Measurements from ENCODE around the gene GEMIN2.
"Not testable (repeated sequence)": the region's sequence is repeated elsewhere in the genome, so short reads cannot be mapped to it uniquely, and the experiment has no call there.

The GEMIN2 gene

GRCh38 chr14:39176263-39177167 lies 62.4 kb downstream of the GEMIN2 start:
- no peak for DNase-seq

DNA sequence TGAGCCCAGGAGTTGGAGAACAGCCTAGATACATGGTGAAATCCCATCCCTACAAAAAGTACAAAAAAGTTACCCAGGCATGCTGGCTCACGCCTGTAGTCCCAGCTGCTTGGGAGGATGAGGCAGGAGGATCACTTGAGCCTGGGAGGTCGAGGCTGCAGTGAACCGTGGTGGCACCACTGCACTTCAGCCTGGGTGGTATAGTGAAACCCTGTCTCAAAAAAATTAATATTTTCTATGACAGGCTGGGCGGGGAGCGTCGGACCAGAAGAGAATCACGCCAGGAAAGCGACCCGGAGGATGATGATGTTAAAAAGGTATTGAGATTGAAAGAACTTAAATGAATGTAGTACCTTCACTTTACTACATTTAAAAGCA lies 63.0 kb downstream of the GEMIN2 start:
- no peak for DNase-seq

DNA sequence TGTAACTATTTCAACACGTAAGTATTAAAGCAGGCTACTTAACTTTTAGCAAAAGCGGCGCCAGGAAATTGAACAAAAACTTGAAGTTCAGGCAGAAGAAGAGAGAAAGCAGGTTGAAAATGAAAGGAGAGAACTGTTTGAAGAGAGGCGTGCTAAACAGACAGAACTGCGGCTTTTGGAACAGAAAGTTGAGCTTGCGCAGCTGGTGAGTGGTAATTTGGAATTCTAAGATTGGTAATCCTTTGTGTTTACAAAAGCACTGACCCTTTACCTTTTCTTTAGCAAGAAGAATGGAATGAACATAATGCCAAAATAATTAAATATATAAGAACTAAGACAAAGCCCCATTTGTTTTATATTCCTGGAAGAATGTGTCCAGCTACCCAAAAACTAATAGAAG lies 64.9 kb downstream of the GEMIN2 start:
- no peak for DNase-seq

DNA sequence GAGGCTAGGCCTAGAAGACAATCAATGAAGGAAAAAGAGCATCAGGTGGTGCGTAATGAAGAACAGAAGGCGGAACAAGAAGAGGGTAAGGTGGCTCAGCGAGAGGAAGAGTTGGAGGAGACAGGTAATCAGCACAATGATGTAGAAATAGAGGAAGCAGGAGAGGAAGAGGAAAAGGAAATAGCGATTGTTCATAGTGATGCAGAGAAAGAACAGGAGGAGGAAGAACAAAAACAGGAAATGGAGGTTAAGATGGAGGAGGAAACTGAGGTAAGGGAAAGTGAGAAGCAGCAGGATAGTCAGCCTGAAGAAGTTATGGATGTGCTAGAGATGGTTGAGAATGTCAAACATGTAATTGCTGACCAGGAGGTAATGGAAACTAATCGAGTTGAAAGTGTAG lies 66.4 kb downstream of the GEMIN2 start:
- no peak for DNase-seq

DNA sequence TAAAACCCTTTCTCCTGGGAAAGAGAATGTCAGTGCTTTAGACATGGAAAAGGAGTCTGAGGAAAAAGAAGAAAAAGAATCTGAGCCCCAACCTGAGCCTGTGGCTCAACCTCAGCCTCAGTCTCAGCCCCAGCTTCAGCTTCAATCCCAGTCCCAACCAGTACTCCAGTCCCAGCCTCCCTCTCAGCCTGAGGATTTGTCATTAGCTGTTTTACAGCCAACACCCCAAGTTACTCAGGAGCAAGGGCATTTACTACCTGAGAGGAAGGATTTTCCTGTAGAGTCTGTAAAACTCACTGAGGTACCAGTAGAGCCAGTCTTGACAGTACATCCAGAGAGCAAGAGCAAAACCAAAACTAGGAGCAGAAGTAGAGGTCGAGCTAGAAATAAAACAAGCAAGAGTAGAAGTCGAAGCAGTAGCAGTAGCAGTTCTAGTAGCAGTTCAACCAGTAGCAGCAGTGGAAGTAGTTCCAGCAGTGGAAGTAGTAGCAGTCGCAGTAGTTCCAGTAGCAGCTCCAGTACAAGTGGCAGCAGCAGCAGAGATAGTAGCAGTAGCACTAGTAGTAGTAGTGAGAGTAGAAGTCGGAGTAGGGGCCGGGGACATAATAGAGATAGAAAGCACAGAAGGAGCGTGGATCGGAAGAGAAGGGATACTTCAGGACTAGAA lies 67.0 kb downstream of the GEMIN2 start:
- DNase-seq = no peak

- no peak for DNase-seq
Observed at GRCh38 chr14:39181693-39182047, 67.5 kb downstream of the GEMIN2 start.

DNA sequence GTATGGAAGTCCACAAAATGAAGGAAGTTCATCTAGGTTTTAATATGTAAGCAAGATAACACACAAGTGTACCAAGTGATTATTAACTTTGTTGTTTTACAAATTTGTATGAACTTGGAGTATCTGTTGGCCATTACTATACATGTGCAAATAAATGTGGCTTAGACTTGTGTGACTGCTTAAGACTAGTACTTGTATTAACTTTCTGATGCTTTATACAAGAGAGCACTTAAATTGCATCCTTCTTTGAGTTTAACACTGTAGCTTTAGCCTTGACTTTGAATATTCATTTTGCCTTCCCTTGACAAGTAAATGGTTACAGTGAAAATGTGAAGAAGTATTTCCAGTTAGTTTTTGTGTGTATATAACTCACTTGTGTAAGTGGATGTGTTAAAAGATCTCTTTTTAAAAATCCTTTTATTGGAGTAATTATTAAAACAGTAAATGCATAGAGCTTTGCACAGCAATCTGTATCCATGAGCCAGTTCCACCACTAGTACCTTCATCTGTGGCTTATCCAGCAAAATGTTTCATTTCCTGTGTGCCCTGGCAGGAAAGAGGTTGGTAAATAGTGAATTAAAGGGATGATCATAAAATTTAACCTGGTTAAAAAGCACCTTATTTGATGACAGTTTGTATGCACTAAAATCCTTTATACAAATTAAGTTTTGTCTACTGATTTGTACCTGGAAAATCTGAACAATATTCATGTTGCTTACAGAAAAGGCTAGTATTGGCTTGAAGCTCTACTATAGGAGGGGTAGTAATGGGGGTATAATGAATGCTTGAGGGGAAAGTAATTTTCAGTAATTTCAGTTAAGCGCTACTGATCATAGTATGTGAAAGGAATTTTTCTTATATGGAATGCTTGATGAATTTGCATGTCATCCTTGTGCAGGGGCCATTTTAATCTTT lies 68.9 kb downstream of the GEMIN2 start:
- no peak for DNase-seq

GRCh38 chr14:39183685-39184003 lies 69.5 kb downstream of the GEMIN2 start:
- DNase-seq = not testable (repeated sequence)

GRCh38 chr14:39184628-39185255 lies 70.6 kb downstream of the GEMIN2 start:
- DNase-seq = no peak

DNA sequence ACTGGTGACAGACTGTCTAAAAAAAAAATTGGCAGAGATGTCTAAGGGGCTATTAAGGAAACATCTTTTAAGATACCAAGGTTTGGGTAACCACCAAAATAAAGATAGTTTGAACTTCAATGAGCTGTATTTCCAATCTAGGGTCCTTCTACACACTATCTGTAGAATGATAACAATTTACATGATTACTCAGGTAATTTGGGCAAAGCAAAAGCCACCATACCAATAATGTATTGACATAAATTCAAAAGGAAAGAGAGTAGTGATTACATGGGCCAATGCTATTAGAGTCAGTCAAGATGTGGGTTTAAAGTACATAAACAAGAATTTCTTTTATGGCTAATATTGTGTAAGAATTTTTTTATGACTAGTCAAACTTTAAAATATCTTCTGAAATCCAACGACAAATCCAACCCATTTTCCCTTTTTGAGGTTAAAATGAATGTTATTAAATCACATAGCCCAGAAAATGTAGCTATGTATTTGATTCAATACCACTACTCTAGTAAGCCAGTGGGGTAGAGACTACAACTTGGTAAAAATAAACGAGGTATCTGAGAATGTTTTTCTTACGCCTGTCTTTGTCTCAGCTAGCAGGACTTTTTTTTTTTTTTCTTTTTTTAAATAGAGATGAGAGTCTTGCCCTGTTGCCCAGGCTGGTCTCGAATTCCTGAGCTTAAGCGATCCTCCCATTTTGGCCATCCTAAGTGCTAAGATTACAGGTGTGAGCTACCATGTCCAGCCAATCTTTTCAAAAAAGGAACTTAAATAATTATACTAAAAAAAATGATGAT lies 71.3 kb downstream of the GEMIN2 start:
- no peak for DNase-seq
